Skeletal muscle cell (primary cell): ENCODE results near the gene ZDHHC11B.
"Not testable (repeated sequence)": the region's sequence is repeated elsewhere in the genome, so short reads cannot be mapped to it uniquely, and the experiment has no call there.

Experiments
- DNase-seq: peaks from one replicate; pipeline ENCODE4 v3.0.0-alpha.2; 2010; ENCODE audit warnings: low read depth
- H3K4me3 ChIP-seq: 2 replicates; pipeline ENCODE4 v1.5.1; 2011; ENCODE audit warnings: low read depth, mild to moderate bottlenecking, control low read depth, low read length, moderate library complexity

The ZDHHC11B gene

DNA sequence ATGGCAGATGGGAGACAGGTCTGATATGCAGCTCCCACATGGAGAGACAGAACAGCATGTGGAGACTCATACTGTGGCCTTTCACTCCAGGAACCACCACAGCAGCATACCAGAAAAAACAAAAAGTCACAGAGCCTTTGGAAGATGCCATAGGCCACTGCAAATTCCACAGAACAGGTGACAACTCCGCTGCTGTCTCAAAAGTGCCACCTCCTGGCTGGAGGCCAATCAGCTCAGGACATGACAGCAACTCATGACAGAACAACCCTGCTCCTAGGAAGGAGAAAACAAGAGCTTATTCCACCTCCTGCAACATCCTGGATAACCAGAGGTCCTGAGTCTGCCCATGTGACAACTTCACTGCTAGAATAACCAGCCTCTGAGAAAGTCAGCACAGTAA, 50.4 kb downstream of the ZDHHC11B start:
- not testable (repeated sequence) for DNase-seq, H3K4me3 ChIP-seq

DNA sequence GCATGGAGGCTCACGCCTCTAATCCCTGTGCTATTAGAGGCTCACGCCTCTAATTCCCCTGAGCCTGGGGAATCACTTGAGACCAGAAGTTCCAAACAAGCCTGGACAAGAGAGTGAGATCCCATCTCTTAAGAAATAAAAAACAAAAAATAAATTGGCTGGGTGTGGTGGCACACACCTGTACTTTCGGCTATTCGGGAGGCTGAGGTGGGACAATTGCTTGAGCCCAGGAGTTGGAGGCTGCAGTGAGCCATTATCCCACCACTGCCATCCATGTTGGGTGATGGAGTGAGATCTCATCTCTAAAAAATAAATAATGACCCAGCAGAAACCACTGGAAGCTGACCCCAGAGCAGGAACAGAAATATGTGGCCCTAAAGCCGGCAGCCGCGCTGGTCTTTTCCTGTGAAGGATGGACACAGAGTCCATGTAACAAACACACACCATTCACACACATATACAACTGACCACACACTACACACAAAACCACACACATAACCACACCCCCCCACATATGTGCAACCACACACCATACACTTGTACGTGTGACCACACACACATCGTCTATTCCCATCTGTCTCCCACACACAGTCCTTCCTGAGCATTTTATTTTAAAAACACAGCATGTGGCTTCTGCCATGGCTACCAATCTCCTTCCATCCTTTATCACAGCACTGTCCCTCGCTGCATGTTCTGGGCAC, 51.6 kb downstream of the ZDHHC11B start:
- DNase-seq, H3K4me3 ChIP-seq: not testable (repeated sequence)

DNA sequence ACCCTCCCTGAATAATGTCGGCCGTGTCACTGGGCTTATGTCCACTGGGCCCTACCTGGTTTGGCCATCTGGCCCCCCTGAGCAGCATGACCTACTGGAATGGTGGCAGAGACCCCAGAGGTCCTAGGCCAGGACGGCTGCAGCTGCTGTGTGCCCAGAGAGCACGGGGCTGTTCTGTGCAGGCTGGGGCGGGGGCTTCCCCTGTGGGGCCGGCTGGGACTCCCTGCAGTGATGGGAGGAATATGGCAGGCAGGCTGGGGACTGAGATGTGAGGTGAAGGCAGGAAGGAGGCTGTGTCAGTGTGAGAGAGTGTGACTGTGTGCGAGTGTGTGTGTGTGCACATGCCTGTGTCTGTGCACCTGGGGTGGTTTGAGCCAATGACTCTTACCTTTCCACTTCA, 55.3 kb downstream of the ZDHHC11B start:
- not testable (repeated sequence) for DNase-seq, H3K4me3 ChIP-seq

DNA sequence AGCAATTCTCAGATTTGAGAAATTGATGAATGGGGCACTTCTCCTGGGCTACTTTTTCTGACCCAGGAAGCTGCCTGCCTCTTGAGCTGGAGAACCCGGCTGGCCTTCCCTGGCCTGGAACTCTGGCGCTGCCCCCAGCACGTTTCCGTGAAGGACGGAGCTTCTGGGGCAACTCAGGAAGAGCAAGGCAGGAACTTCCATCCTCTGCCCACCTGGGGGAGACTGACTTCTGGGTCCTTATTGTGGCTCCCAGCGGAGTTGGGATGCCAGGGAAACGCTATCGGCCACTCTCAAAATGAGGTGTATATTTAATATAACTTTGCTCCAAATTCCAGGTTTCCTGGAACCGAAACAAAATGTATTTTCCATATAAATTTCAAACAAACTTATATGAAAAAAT, 57.4 kb downstream of the ZDHHC11B start:
- not testable (repeated sequence) for DNase-seq

DNA sequence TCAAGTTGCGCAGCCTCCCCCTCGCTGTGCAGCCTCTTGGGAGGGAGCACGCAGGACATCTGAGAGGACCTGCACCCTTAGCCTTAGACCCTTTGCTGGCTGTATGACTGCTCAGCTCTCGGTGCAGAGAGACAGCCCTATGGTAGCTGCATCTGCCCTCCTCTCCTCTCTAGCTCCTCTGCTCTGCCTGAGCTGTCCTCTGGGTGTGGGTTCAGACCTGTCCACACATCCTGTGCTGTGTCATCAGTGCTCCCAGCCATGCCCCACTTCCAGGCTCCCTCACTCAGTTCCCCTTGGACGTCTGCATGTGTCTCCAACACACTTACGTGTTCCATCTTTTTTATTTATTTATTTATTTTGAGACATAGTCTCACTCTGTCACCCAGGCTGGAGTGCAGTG, 60.7 kb downstream of the ZDHHC11B start:
- not testable (repeated sequence) for DNase-seq

More for the DNA sequence above, 57.4 kb downstream of the ZDHHC11B start:
- not testable (repeated sequence) for H3K4me3 ChIP-seq

DNA sequence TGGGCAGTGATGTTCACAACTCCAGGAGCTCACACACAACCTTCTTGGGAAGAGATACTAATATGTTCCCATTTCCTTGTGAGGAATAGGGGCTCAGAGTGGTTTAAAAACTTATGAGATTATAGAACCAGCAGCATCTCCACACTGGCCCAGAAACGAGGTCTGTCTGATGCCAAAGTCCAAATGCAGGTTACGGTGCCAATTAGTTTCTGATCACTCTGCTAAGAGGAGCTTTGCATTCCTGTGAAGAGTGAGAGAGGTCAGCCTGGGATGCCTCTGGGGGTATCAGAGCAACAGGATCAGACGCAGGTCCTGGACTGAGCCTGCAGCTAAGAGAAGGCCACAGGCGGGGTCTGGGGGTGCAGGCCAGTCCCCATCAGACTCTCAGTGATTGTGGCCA, 61.2 kb downstream of the ZDHHC11B start:
- not testable (repeated sequence) for H3K4me3 ChIP-seq, DNase-seq

More for the DNA sequence above, 60.7 kb downstream of the ZDHHC11B start:
- H3K4me3 ChIP-seq, result not testable (repeated sequence)

DNA sequence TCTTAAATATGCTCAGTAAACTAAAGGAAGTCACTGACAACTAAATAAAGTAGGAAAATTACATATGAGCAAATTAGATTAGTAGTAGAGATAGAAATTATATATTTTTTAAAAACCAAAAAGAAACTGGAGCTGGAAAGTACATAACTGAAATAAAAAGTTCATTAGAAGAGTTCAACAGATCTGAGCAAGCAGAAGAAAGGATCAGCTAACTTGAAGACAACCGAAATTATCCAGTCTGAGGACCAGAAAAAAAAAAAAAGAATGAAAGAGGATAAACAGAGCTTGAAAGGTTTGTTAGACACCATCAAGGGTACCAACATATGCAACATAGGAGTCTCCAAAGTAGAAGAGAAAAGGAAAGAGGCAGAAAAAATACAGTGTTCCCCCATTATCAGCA, 65.2 kb downstream of the ZDHHC11B start:
- not testable (repeated sequence) for H3K4me3 ChIP-seq, DNase-seq

DNA sequence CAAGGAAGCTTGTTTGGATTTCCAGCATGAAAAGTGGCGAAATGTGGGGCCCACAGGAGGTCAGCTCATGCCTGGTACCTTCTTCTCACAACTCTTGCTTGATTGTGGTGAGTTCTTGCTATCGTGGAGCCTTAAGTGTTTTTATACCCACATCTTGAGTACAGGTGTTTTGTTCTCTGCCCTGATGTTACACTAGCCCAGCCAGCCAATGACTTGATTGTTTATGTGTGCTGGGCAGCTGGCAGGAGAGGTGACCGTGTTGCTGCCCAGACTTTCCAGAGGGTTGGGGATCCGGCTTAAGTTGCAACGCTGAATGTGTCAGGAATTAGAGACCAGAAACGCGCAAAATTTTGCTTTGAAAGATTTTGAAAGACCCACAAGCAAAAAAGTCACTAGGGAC, 67.4 kb downstream of the ZDHHC11B start:
- DNase-seq, result no peak
- no peak overlapping the region for H3K4me3 ChIP-seq

DNA sequence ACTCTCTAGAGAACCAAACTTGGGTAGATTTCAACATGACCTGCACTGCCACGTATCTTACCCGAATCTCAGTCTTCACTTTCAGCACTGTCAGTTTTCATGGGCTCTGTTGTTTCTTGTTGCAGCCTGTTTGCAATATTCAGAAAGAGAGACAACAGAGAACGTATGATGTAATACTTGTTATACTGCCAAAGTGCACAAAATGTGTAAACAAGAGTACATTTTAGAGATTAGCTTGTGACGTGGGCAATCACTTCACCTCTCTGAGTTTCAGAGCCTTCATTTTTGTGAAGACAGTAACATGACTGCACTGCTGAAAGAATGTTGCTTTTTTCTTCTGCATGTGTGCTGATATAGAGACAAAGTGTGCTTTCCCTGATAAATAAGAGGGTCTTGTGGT, 67.8 kb downstream of the ZDHHC11B start:
- not testable (repeated sequence) for DNase-seq, H3K4me3 ChIP-seq

DNA sequence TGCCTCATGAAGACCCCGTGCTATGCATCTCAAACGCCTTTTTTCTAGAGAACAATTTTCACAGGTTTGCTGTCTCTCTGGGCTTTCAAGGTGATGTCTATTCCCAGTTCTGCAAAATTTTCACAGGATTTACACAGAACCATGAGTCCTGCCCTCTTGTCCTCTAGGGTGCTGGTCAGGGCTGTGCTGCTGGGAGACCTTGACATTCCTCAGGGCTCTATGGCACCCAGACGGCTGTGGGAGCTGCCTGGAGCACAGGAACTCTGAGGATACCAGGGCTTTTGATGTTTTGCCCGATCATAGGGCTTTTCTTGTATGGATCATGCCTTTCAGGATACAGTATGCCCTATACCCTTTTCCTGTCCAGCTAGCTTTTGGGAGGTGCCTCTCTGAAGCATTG, 68.9 kb downstream of the ZDHHC11B start:
- not testable (repeated sequence) for H3K4me3 ChIP-seq, DNase-seq

DNA sequence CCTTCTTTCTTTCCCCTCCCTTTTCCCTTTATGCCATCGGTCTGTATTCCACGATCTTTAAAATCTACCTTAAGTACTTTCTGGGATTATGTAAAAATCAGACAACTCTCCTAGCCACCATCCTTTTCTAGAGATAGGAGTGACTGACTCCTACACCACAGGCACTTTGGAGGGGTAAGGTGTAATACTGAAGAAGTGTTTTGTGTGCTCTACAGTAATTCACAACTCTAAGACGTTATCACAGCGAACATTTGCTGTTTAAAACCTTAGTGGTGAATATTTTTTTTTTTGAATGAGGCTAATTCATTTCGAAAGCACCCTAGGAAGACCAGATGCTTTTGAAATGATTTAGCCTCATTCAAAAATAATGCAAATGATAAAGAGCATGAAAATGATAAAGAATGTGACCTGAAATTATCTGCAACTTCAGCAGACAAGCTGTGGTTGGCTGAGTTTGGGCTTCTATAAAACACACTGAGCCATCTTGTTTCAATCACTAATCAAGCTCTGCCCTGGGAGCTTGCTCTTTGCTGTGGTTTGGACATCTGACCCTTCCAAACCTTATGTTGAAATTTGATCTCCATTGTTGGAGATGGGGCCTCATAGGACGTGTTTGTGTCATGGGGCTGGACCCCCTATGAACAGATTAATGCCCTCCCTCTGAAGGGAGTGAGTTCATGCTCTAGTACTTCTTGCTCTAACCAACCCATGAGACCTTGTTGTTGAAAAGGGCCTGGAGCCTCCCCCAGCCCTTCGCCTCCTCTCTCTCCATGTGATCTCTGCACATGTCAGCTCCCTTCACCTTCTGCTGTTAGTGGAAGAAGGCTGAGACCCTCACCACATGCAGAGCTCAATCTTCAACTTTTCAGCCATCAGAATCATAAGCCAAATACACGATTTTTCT, 70.1 kb downstream of the ZDHHC11B start:
- not testable (repeated sequence) for DNase-seq, H3K4me3 ChIP-seq

DNA sequence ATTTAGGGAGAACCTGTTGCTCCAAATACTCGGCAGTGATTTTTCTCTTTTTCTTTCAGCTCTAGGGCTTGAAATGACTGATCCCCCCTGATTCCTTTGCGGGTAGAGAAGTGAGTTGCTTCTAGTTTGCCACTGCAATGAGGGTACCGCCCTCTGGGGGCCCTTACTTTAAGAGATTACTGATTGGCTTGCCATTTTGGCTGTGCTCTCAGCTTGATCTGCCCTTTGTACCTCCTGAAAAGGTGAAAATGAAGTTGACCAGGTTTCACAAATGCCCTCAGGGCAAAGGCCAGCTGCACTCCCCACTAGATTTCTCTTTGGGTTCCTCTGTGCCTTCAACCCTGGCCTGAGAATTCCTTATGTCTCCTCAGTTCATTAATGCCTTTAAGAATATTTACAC, 70.8 kb downstream of the ZDHHC11B start:
- H3K4me3 ChIP-seq, result not testable (repeated sequence)

DNA sequence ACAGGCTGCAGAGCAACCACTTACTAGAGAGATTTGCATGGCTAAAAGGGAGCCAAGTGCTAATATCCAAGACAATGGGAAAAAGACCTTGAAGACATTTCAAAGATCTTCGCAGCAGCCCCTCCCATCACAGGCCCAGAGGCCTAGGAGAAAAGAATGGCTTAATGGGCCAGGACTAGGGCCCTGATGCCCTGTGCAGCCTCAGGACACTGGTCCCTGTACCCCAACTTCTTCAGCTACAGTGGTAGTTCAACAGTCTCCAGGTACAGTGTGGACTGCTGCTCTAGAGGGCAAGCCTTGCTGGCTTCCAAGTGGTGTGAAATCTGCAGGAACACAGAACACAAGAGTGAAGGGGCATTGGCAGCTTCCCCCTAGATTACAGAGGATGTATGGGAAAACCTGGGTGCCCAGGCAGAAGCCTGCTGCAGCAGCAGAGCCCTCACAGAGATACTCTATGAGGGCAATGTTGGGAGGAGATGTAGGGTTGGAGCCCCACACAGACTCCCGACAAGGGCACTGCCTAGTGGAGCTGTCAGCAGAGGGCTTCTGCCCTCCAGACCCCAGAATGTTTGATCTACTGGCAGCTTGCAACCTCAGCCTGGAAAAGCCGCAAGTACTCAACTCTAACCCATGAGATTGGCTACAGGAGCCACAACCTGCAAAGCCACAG, 75.5 kb downstream of the ZDHHC11B start:
- H3K4me3 ChIP-seq, DNase-seq: not testable (repeated sequence)

More for the DNA sequence above, 70.8 kb downstream of the ZDHHC11B start:
- not testable (repeated sequence) for DNase-seq

DNA sequence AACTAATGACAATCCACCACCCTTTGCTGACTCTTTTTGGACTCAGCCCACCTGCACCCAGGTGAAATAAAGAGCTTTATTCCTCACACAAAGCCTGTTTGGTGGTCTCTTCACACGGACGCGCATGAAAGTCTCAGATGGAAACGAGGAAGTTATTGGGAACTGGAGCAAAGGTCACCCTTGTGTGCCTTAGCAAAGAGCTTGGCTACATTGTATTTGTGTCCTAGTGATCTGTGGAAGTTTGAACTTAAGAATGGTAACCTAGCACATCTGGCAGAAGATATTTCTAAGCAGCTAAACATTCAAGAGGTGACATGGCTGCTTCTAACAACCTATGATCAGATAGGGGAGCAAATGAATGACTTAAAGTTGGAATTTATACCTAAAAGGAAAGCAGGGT, 76.2 kb downstream of the ZDHHC11B start:
- DNase-seq, result not testable (repeated sequence)

DNA sequence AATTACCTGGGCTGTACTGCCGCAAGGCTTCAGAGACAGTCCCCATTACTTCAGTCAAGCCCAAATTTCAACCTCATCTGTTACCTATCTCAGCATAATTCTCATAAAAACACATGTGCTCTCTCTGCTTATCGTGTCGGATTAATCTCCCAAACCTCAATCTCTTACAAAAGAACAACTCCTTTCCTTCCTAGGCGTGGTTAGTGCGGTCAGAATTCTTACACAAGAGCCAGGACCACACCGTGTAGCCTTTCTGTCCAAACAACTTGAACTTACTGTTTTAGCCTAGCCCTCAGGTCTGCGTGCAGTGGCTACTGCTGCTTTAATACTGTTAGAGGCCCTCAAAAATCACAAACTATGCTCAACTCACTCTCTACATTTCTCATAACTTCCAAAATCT, 78.4 kb downstream of the ZDHHC11B start:
- DNase-seq, H3K4me3 ChIP-seq: not testable (repeated sequence)

More for the DNA sequence above, 76.2 kb downstream of the ZDHHC11B start:
- H3K4me3 ChIP-seq, result not testable (repeated sequence)

DNA sequence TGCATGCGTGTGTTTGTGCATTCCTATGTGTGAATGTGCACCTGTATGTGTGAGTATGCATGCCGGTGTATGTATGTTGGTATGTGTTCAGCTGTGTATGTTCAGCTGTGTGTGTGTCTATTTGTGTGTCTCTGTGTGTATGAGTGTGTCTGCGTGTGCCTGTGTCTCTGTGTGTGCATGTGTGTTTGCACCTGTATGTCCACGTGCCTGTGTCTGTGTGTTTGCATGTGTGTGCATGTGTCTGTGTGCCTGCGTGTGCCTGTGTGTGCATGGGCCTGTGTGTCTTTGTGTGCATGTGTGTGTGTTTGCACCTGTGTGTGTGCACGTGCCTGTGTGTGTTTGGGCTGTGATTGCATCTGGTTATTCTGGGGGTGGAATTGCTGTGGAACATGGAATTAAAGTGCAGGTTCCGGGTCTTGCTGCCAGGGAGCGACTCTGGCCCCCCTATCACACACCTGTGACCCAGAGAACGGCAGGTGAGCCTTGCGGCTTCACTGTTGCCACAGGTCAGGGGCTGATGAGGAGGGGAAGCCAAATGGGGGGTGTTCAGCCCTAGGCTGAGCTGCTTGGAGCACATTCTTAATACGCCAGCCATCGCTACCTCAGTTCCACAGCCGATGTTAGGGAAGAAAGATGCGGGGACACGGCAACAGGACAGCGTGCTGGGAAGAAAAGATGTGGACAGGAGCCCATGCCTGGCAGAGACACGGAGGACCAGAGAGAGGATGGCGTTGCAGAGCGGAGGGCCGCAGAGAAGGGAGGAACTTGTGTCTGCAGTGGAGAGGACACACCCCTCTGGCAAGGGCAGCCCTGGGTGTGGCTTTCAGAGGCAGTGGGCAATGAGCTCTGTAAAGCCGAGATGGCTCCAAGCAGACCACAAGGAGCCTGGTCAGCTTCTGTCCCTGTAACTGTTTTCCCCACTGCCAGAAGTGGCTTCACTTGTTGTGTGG, 87.5 kb downstream of the ZDHHC11B start:
- H3K4me3 ChIP-seq, DNase-seq: not testable (repeated sequence)

DNA sequence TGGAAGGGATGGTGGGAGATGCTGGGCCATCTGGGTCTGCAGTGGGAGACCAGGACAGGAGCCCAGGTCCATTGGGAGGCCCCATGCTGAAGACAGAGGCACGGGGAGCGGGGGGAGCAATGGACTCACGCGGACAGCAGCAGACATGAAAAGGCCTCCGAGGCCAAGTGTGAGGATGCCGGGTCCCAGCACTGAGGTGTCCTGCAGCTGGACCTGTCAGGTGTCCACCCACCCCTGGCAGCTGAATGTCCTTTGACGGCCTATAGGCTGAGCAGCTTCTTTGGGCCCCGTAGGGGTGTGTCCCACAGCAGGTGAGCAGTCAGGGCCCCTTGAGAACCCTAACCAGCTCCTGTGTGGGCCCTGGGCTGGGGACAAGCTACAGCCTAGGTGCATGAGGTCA, 88.3 kb downstream of the ZDHHC11B start:
- not testable (repeated sequence) for DNase-seq, H3K4me3 ChIP-seq

DNA sequence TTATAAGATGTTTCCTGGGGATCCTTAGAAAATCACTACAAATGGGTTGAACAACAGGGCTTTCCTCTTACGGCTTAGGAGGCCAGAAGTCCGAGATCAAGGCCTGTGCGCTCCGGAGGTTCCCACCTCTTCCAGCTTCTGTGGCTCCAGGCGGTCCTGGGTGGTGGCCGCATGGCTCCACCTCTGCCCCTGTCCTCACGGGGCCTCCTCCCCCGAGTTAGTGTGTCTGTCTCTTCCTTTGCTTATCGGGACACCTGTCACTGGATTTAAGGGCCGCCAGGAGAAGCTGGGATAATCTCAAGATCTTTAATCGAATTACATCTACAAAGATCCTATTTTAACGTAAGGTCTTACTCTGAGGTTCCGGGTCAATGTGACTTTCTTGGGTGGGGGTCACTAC, 89.1 kb downstream of the ZDHHC11B start:
- DNase-seq, H3K4me3 ChIP-seq: not testable (repeated sequence)

DNA sequence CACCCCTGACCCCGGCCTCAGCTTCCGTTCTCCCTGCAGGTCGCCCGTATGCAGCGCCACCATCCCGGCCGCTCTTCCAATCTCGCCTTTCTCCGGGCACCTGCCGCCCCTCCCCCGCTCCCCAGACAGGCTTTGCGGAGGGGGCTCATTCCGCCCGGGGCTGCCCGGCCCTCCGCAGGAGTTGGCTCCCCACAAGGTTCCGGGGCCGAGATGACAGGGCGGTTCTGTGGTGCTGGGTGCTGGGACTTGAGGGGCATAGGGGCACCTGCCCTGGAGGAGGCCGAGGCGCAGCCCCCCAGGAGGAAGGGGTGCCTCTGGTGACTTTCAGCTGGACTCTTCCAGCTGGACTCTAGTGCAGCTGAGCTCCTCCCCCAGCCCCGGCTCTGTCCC, 90.5 kb downstream of the ZDHHC11B start:
- H3K4me3 ChIP-seq, result not testable (repeated sequence)

More for the DNA sequence above, 90.5 kb downstream of the ZDHHC11B start:
- not testable (repeated sequence) for DNase-seq
